ENCODE results near the gene SORCS1.

DNA sequence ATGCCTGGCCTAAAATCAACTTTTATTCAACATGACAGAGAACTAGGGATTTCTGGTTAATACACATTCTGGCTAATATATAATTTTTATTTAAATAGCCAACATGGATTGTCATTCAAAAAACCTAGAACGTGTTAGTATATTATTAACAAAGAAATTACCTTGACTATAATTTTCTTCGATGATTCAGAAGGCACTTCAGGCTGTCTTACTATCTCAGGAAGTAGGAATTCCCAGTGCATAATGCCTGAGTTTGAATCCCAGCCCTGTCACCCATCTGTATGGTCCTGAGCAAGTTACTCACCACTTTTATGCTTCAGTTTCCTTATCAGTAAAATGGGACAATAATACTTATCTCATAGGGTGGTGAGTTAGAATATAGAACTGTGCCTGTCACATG is 106.2 kb downstream of the SORCS1 start:
- TF ChIP-seq, protein P1, sequence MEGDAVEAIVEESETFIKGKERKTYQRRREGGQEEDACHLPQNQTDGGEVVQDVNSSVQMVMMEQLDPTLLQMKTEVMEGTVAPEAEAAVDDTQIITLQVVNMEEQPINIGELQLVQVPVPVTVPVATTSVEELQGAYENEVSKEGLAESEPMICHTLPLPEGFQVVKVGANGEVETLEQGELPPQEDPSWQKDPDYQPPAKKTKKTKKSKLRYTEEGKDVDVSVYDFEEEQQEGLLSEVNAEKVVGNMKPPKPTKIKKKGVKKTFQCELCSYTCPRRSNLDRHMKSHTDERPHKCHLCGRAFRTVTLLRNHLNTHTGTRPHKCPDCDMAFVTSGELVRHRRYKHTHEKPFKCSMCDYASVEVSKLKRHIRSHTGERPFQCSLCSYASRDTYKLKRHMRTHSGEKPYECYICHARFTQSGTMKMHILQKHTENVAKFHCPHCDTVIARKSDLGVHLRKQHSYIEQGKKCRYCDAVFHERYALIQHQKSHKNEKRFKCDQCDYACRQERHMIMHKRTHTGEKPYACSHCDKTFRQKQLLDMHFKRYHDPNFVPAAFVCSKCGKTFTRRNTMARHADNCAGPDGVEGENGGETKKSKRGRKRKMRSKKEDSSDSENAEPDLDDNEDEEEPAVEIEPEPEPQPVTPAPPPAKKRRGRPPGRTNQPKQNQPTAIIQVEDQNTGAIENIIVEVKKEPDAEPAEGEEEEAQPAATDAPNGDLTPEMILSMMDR (IDR thresholded peaks at IDR 0.05; ENCODE audit: low read depth, low read length) = no peak
- no peak for TF ChIP-seq POLR2A (IDR thresholded peaks at IDR 0.05; ENCODE audit: extremely low read depth, insufficient read length)
- TF ChIP-seq, protein P2, sequence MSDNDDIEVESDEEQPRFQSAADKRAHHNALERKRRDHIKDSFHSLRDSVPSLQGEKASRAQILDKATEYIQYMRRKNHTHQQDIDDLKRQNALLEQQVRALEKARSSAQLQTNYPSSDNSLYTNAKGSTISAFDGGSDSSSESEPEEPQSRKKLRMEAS (IDR thresholded peaks at IDR 0.05; ENCODE audit: low read depth, low read length) = no peak

Data from NB4 (cell line).